GM23338 (cell line): Measurements from ENCODE around the gene GRK3. TPM values are rescaled to one million over a fixed set of nuclear protein-coding genes. Genes with fewer than 3 reads are reported as not detected.

ENCODE experiments used
- ATAC-seq: fragments of 200-7000 bp; cut with Tn5 transposase; 3 replicates; pipeline ENCODE4 v1.9.1; 2020
- DNase-seq: peaks from one replicate; pipeline ENCODE4 v3.0.0-alpha.2; 2015; ENCODE audit warnings: low spot score
- H2AFZ ChIP-seq: fragments of 200-600 bp; sonication (generic); 2 replicates; pipeline ENCODE4 v1.8.0; 2016; ENCODE audit warnings: antibody characterized with exemption, mild to moderate bottlenecking, moderate library complexity
- H3F3A ChIP-seq: fragments of 200-600 bp; sonication (generic); replicated peaks from 2 replicates; pipeline ENCODE4 v1.8.0; 2017; ENCODE audit warnings: antibody characterized with exemption, mixed run types, low read depth
- H3K27ac ChIP-seq: fragments of 200-600 bp; sonication (generic); 2 replicates; pipeline ENCODE4 v1.6.1; 2016; ENCODE audit warnings: low read depth
- H3K27me3 ChIP-seq: fragments of 200-600 bp; sonication (generic); 2 replicates; pipeline ENCODE4 v1.8.0; 2016; ENCODE audit warnings: mild to moderate bottlenecking, mixed run types, moderate library complexity; ENCODE audit not compliant: insufficient read depth
- H3K36me3 ChIP-seq: fragments of 200-600 bp; sonication (generic); 2 replicates; pipeline ENCODE4 v1.8.0; 2016; ENCODE audit warnings: mild to moderate bottlenecking; ENCODE audit not compliant: insufficient read depth
- H3K4me1 ChIP-seq: fragments of 200-600 bp; sonication (generic); 2 replicates; pipeline ENCODE4 v1.8.0; 2016; ENCODE audit warnings: mild to moderate bottlenecking, moderate library complexity; ENCODE audit not compliant: insufficient read depth
- H3K4me2 ChIP-seq: fragments of 200-600 bp; sonication (generic); 2 replicates; pipeline ENCODE4 v1.7.1; 2017; ENCODE audit warnings: mixed run types
- H3K4me3 ChIP-seq: fragments of 200-600 bp; sonication (generic); 2 replicates; pipeline ENCODE4 v1.6.1; 2016; ENCODE audit warnings: mixed run types
- H3K79me2 ChIP-seq: fragments of 200-600 bp; sonication (generic); replicated peaks from 2 replicates; pipeline ENCODE4 v1.8.0; 2017; ENCODE audit warnings: mild to moderate bottlenecking; ENCODE audit not compliant: insufficient read depth
- H3K9me2 ChIP-seq: fragments of 200-600 bp; sonication (generic); 2 replicates; pipeline ENCODE4 v1.8.0; 2017; ENCODE audit not compliant: insufficient read depth
- H4K20me1 ChIP-seq: fragments of 200-600 bp; sonication (generic); replicated peaks from 2 replicates; pipeline ENCODE4 v1.8.0; 2017; ENCODE audit warnings: mild to moderate bottlenecking; ENCODE audit not compliant: insufficient read depth
- H3K27ac Mint-ChIP-seq: 2 replicates; pipeline ENCODE4 v1.8.0; 2020; ENCODE audit warnings: inconsistent platforms, mild to moderate bottlenecking, moderate library complexity, mixed read lengths
- H3K27me3 Mint-ChIP-seq: 3 replicates; pipeline ENCODE4 v1.8.0; 2022; ENCODE audit warnings: low read depth, mild to moderate bottlenecking, moderate library complexity, mixed read lengths, inconsistent platforms; ENCODE audit not compliant: insufficient read depth, poor library complexity
- H3K36me3 Mint-ChIP-seq: 3 replicates; pipeline ENCODE4 v1.8.0; 2021; ENCODE audit warnings: low read depth, mild to moderate bottlenecking, inconsistent platforms, moderate library complexity, mixed read lengths
- H3K4me1 Mint-ChIP-seq: 3 replicates; pipeline ENCODE4 v1.8.0; 2020; ENCODE audit warnings: mild to moderate bottlenecking, inconsistent platforms, mixed read lengths
- H3K4me3 Mint-ChIP-seq: 3 replicates; pipeline ENCODE4 v1.8.0; 2021; ENCODE audit warnings: moderate library complexity, mild to moderate bottlenecking, inconsistent platforms, mixed read lengths
- H3K9me3 Mint-ChIP-seq: 3 replicates; pipeline ENCODE4 v1.8.0; 2020; ENCODE audit warnings: moderate library complexity, mild to moderate bottlenecking, inconsistent platforms, mixed read lengths
- CREB1 ChIP-seq: fragments of 250-450 bp; sonication (Bioruptor Pico); IDR thresholded peaks from 2 replicates; pipeline ENCODE4 v1.5.0; 2020; ENCODE audit warnings: low read depth, mild to moderate bottlenecking, moderate library complexity
- EZH2 ChIP-seq: fragments of 200-600 bp; sonication (generic); IDR thresholded peaks from one replicate; pipeline ENCODE4 v1.8.0; 2017; ENCODE audit warnings: antibody characterized with exemption, mild to moderate bottlenecking, low read depth; ENCODE audit not compliant: unreplicated experiment
- EZH2phosphoT487 ChIP-seq: fragments of 200-600 bp; sonication (generic); IDR thresholded peaks from one replicate; pipeline ENCODE4 v1.8.1; 2018; ENCODE audit warnings: antibody characterized with exemption; ENCODE audit not compliant: unreplicated experiment
- JUNB ChIP-seq: IDR thresholded peaks from one replicate; pipeline ENCODE4 v1.6.1; 2016; ENCODE audit warnings: antibody characterized with exemption; ENCODE audit not compliant: unreplicated experiment
- NANOG ChIP-seq: IDR thresholded peaks from 2 replicates; pipeline ENCODE4 v1.6.1; 2016; ENCODE audit warnings: antibody characterized with exemption, borderline replicate concordance
- POLR2AphosphoS5 ChIP-seq: IDR thresholded peaks from 2 replicates; pipeline ENCODE4 v1.6.1; 2016; ENCODE audit warnings: antibody characterized with exemption, low read depth
- STAT1 ChIP-seq: IDR thresholded peaks from one replicate; pipeline ENCODE4 v1.6.1; 2016; ENCODE audit warnings: antibody characterized with exemption; ENCODE audit not compliant: unreplicated experiment
- ZNF114 ChIP-seq: fragments of 250-450 bp; sonication (Bioruptor Pico); IDR thresholded peaks from 2 replicates; pipeline ENCODE4 v1.5.0; 2020; ENCODE audit warnings: mild to moderate bottlenecking, moderate library complexity
- ZNF331 ChIP-seq: fragments of 250-450 bp; sonication (Bioruptor Pico); IDR thresholded peaks from 2 replicates; pipeline ENCODE4 v1.5.0; 2020; ENCODE audit warnings: low read depth, mild to moderate bottlenecking, moderate library complexity
- polyA plus RNA-seq: library from polyadenylated mRNA; unstranded; fragments of >200 nt; fragmentation: Nextera tagmentation; extraction: Ambion mirVana; gene quantifications from 2 replicates; pipeline ENCODE4 v1.2.1, GENCODE V29; 2016
- total RNA-seq: library from RNA; depleted of rRNA; stranded (reverse); fragments of >200 nt; shearing (Covaris generic); gene quantifications from 2 replicates; pipeline ENCODE4 v1.2.3, GENCODE V29; 2014
- TF ChIP-seq, protein P1 (sequence below): IDR thresholded peaks from one replicate; pipeline ENCODE4 v1.6.1; 2018; ENCODE audit warnings: antibody characterized with exemption; ENCODE audit not compliant: unreplicated experiment
- TF ChIP-seq, protein P2 (sequence below): IDR thresholded peaks from 2 replicates; pipeline ENCODE4 v1.6.1; 2016; ENCODE audit warnings: antibody characterized with exemption
- TF ChIP-seq, protein P3 (sequence below), 2 experiments: fragments of 200-600 bp in 1 of 2; sonication (generic) in 1 of 2; conservative IDR thresholded peaks; 2 replicates each; pipeline versions ENCODE4 v1.5.1 to v1.6.1; 2016 to 2017; ENCODE audit warnings: antibody characterized with exemption in 2 of 2, low read depth in 2 of 2, mild to moderate bottlenecking in 2 of 2, moderate library complexity in 1 of 2
- TF ChIP-seq, protein P4 (sequence below): fragments of 250-450 bp; sonication (Bioruptor Pico); IDR thresholded peaks from 2 replicates; pipeline ENCODE4 v1.5.0; 2020; ENCODE audit warnings: mild to moderate bottlenecking, moderate library complexity

GRK3 gene
- total and polyA plus RNA-seq, 2 experiments from 2014 or later: 6.0 to 25.3 TPM

DNA sequence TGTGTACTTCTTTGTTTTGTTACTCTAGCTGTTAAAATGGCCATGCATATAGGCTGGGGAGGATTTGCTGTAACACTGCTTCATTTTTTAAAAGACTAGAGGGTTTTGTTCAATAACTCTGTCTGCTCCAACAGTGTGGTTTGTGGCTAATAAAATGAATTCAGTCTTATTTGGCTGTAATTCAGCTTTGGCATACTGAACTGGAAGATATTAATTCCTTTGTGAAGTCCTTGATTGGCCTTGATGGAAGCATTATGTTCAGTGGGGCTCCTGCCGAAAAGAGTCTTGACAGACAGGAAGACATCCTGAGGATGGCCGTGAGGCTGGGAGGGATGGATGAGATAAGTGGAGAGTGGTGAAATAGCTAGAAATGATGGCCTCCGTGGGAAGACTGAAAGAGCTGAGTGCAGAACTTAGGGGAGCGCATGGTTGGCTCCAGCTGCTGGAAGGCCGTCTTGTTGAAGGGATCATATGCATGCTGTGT lies 132.7 kb downstream of the GRK3 start:
- Histone ChIP-seq H3K27ac (no peak overlapping the region), H3K79me2 (no peaks in the 10 kb centered on the region), H3K4me3 (no peak overlapping the region), H3F3A (no peaks in the 10 kb centered on the region), H3K4me1 (no peaks in the 10 kb centered on the region), H2AFZ (no peak overlapping the region), H4K20me1 (0 out of 2 replicates have a peak, but pooled peaks cover 6% of the 10 kb centered on the region), H3K4me2 (no peak overlapping the region), H3K9me2 (no peaks in the 10 kb centered on the region), H3K27me3 (no peaks in the 10 kb centered on the region), H3K36me3 (no peaks in the 10 kb centered on the region; the same call in 1 of the 2 replicates)
- TF ChIP-seq, protein P1, sequence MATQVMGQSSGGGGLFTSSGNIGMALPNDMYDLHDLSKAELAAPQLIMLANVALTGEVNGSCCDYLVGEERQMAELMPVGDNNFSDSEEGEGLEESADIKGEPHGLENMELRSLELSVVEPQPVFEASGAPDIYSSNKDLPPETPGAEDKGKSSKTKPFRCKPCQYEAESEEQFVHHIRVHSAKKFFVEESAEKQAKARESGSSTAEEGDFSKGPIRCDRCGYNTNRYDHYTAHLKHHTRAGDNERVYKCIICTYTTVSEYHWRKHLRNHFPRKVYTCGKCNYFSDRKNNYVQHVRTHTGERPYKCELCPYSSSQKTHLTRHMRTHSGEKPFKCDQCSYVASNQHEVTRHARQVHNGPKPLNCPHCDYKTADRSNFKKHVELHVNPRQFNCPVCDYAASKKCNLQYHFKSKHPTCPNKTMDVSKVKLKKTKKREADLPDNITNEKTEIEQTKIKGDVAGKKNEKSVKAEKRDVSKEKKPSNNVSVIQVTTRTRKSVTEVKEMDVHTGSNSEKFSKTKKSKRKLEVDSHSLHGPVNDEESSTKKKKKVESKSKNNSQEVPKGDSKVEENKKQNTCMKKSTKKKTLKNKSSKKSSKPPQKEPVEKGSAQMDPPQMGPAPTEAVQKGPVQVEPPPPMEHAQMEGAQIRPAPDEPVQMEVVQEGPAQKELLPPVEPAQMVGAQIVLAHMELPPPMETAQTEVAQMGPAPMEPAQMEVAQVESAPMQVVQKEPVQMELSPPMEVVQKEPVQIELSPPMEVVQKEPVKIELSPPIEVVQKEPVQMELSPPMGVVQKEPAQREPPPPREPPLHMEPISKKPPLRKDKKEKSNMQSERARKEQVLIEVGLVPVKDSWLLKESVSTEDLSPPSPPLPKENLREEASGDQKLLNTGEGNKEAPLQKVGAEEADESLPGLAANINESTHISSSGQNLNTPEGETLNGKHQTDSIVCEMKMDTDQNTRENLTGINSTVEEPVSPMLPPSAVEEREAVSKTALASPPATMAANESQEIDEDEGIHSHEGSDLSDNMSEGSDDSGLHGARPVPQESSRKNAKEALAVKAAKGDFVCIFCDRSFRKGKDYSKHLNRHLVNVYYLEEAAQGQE: no peak
- TF ChIP-seq POLR2AphosphoS5: no peak
- TF ChIP-seq EZH2phosphoT487: no peak
- TF ChIP-seq JUNB: no peak
- TF ChIP-seq ZNF331 (CRISPR knock-in tag): no peak
- TF ChIP-seq, protein P2, sequence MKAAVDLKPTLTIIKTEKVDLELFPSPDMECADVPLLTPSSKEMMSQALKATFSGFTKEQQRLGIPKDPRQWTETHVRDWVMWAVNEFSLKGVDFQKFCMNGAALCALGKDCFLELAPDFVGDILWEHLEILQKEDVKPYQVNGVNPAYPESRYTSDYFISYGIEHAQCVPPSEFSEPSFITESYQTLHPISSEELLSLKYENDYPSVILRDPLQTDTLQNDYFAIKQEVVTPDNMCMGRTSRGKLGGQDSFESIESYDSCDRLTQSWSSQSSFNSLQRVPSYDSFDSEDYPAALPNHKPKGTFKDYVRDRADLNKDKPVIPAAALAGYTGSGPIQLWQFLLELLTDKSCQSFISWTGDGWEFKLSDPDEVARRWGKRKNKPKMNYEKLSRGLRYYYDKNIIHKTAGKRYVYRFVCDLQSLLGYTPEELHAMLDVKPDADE: no peak
- TF ChIP-seq STAT1: no peak
- TF ChIP-seq, protein P3, sequence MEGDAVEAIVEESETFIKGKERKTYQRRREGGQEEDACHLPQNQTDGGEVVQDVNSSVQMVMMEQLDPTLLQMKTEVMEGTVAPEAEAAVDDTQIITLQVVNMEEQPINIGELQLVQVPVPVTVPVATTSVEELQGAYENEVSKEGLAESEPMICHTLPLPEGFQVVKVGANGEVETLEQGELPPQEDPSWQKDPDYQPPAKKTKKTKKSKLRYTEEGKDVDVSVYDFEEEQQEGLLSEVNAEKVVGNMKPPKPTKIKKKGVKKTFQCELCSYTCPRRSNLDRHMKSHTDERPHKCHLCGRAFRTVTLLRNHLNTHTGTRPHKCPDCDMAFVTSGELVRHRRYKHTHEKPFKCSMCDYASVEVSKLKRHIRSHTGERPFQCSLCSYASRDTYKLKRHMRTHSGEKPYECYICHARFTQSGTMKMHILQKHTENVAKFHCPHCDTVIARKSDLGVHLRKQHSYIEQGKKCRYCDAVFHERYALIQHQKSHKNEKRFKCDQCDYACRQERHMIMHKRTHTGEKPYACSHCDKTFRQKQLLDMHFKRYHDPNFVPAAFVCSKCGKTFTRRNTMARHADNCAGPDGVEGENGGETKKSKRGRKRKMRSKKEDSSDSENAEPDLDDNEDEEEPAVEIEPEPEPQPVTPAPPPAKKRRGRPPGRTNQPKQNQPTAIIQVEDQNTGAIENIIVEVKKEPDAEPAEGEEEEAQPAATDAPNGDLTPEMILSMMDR (conservative IDR thresholded peaks at IDR 0.05; ENCODE audit: low read depth in 2 of 2): no peak
- TF ChIP-seq CREB1 (CRISPR knock-in tag): no peak
- no peak for TF ChIP-seq NANOG
- TF ChIP-seq EZH2: no peak
- TF ChIP-seq, protein P4, sequence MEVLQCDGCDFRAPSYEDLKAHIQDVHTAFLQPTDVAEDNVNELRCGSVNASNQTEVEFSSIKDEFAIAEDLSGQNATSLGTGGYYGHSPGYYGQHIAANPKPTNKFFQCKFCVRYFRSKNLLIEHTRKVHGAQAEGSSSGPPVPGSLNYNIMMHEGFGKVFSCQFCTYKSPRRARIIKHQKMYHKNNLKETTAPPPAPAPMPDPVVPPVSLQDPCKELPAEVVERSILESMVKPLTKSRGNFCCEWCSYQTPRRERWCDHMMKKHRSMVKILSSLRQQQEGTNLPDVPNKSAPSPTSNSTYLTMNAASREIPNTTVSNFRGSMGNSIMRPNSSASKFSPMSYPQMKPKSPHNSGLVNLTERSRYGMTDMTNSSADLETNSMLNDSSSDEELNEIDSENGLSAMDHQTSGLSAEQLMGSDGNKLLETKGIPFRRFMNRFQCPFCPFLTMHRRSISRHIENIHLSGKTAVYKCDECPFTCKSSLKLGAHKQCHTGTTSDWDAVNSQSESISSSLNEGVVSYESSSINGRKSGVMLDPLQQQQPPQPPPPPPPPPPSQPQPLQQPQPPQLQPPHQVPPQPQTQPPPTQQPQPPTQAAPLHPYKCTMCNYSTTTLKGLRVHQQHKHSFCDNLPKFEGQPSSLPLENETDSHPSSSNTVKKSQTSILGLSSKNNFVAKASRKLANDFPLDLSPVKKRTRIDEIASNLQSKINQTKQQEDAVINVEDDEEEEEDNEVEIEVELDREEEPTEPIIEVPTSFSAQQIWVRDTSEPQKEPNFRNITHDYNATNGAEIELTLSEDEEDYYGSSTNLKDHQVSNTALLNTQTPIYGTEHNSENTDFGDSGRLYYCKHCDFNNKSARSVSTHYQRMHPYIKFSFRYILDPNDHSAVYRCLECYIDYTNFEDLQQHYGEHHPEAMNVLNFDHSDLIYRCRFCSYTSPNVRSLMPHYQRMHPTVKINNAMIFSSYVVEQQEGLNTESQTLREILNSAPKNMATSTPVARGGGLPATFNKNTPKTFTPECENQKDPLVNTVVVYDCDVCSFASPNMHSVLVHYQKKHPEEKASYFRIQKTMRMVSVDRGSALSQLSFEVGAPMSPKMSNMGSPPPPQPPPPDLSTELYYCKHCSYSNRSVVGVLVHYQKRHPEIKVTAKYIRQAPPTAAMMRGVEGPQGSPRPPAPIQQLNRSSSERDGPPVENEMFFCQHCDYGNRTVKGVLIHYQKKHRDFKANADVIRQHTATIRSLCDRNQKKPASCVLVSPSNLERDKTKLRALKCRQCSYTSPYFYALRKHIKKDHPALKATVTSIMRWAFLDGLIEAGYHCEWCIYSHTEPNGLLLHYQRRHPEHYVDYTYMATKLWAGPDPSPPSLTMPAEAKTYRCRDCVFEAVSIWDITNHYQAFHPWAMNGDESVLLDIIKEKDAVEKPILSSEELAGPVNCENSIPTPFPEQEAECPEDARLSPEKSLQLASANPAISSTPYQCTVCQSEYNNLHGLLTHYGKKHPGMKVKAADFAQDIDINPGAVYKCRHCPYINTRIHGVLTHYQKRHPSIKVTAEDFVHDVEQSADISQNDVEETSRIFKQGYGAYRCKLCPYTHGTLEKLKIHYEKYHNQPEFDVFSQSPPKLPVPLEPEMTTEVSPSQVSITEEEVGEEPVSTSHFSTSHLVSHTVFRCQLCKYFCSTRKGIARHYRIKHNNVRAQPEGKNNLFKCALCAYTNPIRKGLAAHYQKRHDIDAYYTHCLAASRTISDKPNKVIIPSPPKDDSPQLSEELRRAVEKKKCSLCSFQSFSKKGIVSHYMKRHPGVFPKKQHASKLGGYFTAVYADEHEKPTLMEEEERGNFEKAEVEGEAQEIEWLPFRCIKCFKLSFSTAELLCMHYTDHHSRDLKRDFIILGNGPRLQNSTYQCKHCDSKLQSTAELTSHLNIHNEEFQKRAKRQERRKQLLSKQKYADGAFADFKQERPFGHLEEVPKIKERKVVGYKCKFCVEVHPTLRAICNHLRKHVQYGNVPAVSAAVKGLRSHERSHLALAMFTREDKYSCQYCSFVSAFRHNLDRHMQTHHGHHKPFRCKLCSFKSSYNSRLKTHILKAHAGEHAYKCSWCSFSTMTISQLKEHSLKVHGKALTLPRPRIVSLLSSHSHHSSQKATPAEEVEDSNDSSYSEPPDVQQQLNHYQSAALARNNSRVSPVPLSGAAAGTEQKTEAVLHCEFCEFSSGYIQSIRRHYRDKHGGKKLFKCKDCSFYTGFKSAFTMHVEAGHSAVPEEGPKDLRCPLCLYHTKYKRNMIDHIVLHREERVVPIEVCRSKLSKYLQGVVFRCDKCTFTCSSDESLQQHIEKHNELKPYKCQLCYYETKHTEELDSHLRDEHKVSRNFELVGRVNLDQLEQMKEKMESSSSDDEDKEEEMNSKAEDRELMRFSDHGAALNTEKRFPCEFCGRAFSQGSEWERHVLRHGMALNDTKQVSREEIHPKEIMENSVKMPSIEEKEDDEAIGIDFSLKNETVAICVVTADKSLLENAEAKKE (CRISPR knock-in tag): no peak
- no peak for TF ChIP-seq ZNF114 (CRISPR knock-in tag)
- no peak overlapping the region for H3K27ac Mint-ChIP-seq
- H3K4me1 Mint-ChIP-seq: peaks cover 4% of the 10 kb centered on the region; the same call in 2 of the 3 replicates
- DNase-seq (no peak), ATAC-seq (no peak)
- no peaks in the 10 kb centered on the region for H3K9me3 Mint-ChIP-seq
- H3K27me3 Mint-ChIP-seq: peaks cover 6% of the 10 kb centered on the region
- H3K4me3 Mint-ChIP-seq: no peak overlapping the region
- peaks cover 12% of the 10 kb centered on the region for H3K36me3 Mint-ChIP-seq
